Neural cell (in vitro differentiated cells): ENCODE data around the gene YBX2.

ENCODE experiments used
- CTCF ChIP-seq: fragments of 450-650 bp; IDR thresholded peaks from 2 replicates; pipeline ENCODE4 v1.5.1; 2014; ENCODE audit warnings: antibody characterized with exemption, mild to moderate bottlenecking, moderate library complexity; ENCODE audit not compliant: poor library complexity, severe bottlenecking
- EP300 ChIP-seq: fragments of 450-650 bp; conservative IDR thresholded peaks from 2 replicates; pipeline ENCODE4 v1.6.1; 2014; ENCODE audit warnings: antibody characterized with exemption, mild to moderate bottlenecking, moderate library complexity; ENCODE audit not compliant: poor library complexity, severe bottlenecking
- EZH2 ChIP-seq: fragments of 200-600, 300-800 bp; shearing (Covaris generic), sonication (generic); IDR thresholded peaks from 2 replicates; pipeline ENCODE4 v1.6.1; 2014; ENCODE audit warnings: antibody characterized with exemption, low read length, borderline replicate concordance, mild to moderate bottlenecking; ENCODE audit not compliant: insufficient read depth, poor library complexity, severe bottlenecking
- MXI1 ChIP-seq: fragments of 450-650 bp; conservative IDR thresholded peaks from 2 replicates; pipeline ENCODE4 v1.6.1; 2014; ENCODE audit warnings: antibody characterized with exemption, mild to moderate bottlenecking; ENCODE audit not compliant: poor library complexity, severe bottlenecking
- POLR2AphosphoS5 ChIP-seq: IDR thresholded peaks from 2 replicates; pipeline ENCODE4 v1.6.1; 2012
- RAD21 ChIP-seq: fragments of 450-650 bp; conservative IDR thresholded peaks from 2 replicates; pipeline ENCODE4 v1.6.1; 2014; ENCODE audit warnings: antibody characterized with exemption, mild to moderate bottlenecking, moderate library complexity
- REST ChIP-seq: IDR thresholded peaks from 2 replicates; pipeline ENCODE4 v1.6.1; 2012; ENCODE audit warnings: borderline replicate concordance
- SMC3 ChIP-seq: fragments of 450-650 bp; conservative IDR thresholded peaks from 2 replicates; pipeline ENCODE4 v1.6.1; 2014; ENCODE audit warnings: antibody characterized with exemption, mild to moderate bottlenecking, moderate library complexity; ENCODE audit not compliant: poor library complexity
- TAF1 ChIP-seq: IDR thresholded peaks from 2 replicates; pipeline ENCODE4 v1.6.1; 2012; ENCODE audit warnings: low read depth

GRCh38 chr17:7317161-7317803 lies 22.8 kb upstream of the YBX2 start:
- TF ChIP-seq CTCF (no peak), EZH2 (no peak), EP300 (no peak), POLR2AphosphoS5 (no peak), RAD21 (no peak), SMC3 (no peak), TAF1 (no peak), REST (no peak), MXI1 (no peak)
